GF-D8 (cell line): ENCODE measurements around the gene NBDY.
"Not testable (repeated sequence)": the region's sequence is repeated elsewhere in the genome, so short reads cannot be mapped to it uniquely, and the experiment has no call there.

Experiments used
- DNase-seq: peaks from one replicate; lab custom pipeline; 2025; lab: John Stamatoyannopoulos, UW

NBDY gene, protein sequence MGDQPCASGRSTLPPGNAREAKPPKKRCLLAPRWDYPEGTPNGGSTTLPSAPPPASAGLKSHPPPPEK

DNA sequence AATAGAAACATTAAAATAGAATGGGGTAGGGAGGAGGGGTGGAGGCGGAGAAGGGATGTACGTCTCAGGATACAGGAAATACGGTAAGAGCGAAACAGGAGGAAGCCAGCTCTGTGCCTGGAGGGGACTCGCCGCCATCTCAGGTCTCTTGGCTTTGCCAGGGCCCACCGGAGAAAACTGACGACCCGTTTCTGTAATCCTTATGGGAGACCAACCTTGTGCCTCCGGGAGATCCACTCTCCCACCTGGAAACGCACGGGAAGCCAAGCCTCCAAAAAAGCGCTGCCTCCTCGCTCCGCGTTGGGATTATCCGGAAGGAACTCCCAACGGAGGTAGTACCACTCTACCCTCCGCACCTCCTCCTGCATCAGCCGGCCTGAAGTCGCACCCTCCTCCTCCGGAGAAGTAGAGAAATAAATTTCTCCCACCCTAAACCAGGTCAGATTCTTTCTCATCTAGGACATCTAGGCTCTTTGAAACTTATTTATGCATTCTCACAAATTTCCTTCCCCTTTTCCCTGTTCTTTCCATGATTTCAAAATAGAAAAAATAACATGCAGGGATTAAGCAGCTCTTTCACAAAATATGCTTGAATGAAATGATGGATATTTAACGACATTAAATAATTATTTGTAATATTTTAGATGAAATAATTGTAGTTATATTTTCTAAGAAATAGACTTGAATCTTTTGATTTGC is at the start of gene NBDY:
TSS of gene NBDY (plus strand) at position 92 of the 699 bp plus-strand sequence. CDS start at position 203, 111 bp downstream.
- DNase-seq, result no peak

- DNase-seq, result not testable (repeated sequence)
Measured at GRCh38 chrX:56704530-56704929, 24.5 kb upstream of the NBDY start.

- peak; percentile 0 for DNase-seq
Measured at GRCh38 chrX:56726605-56727004, 2.4 kb upstream of the NBDY start.

DNA sequence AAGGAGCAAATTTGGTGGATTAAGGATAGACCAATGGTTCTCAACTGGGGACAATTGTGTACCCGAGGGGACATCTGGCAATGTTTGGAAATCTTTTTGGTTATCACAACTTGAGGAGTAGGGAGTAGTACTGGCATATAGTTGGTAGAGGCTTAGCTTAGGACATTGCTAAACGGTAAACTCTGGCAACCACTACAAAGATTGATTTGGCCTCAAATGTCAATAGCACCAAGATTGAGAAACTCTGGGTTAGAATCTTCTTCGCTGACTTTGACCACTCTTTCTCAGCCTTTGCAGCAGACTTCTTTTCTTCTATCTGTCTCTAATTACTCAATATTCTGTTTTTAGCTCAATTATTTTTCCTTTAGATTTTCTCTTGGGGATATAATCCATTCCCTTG is 1.5 kb upstream of the NBDY start:
- DNase-seq, result no peak

GRCh38 chrX:56728321-56728720 is 722 bp upstream of the NBDY start:
- DNase-seq, result no peak

DNA sequence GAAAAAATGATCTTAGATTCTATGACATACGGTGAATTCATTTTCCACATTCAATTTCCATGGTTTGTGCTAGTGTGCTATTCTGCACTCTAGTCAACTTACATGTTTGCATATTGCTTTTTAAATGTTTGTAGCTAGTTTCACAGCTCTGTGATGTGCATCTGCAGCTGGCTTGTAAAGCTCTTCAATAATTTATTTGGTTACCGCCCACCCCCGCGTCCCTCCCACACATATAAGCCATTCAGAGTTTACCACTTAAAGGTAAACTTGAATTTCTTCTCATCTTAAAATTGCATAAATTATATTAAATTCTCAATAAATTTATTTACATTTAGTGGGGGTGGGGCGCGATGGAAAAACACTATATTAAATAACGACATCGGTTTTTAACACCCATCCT is 291 bp upstream of the NBDY start:
- no peak for DNase-seq

GRCh38 chrX:56733459-56734046 is 4.5 kb downstream of the NBDY start:
- no peak for DNase-seq

DNA sequence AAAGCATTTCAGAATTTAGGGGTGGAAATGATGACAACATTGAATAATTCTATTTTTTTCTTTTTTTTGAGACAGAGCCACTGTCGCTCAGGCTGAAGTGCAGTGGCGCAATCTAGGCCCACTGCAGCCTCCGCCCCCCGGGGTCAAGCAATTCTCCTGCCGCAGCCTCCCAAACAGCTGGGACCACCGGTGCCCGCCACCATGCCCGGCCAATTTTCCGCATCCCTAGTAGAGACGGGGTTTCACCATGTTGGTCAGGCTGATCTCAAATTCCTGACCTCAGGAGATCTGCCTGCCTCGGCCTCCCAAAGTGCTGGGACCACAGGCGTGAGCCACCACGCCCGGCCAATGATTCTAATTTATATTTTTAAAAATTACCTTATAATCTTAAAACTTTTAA is 7.2 kb downstream of the NBDY start:
- no peak for DNase-seq

DNA sequence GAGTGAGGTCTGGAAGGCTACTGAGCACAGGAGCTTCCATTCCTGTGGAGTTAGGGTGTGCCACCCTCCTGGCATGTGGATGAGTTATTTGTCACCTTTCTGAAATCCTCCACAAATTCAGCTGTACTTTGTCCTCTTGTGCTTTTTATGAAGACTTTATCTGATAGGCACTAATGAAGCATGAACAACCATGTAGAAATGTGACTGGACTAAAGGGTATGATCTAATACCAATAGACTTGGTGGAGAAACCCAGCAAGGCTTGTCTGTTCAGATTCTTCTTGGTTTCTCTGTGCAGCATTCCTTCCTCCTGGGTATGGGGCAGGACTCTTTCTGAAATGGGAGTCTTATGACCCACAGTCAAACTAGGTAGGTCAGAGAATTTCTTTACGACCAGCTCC is 9.6 kb downstream of the NBDY start:
- no peak for DNase-seq

- no peak for DNase-seq
Measured at GRCh38 chrX:56744996-56745395, 16.0 kb downstream of the NBDY start.

DNA sequence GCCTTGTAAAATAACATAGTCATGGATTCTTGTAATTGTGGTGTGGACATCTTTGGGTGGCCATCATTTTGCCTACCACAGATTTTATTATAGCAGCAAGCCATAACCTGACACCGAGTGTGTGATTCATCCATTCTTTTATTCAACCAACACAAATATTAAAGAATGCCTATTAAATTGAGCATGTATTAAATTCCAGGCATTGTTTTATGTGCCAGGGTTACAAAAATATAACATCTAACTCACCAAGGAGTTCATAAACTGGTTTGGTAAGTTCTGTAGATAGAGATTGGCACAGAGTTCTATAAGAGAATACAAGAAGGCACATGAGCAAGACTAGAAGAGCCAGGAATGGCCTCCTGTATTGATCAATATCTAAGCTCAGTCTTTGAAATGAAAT is 18.0 kb downstream of the NBDY start:
- DNase-seq, result no peak

GRCh38 chrX:56751071-56751470 is 22.0 kb downstream of the NBDY start:
- no peak for DNase-seq

DNA sequence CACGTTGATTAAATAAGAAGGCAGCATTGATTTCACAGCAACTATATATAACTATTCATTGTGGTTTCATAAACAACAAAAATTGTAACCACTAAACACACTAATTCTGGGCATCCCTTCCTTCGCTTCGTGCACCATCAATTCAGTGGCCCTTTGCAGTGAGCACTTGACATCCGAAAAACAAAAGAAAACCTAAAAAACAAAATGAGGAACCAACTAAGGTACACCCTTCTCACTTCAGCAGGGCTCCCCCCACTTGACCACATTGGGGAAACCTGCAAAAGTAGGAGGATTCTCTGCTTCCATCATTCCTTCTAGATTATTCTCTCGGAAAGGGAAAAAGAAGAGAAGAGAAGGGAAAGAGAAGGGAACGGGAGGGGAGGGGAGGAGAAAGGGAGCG is 28.3 kb downstream of the NBDY start:
- DNase-seq, result no peak

DNA sequence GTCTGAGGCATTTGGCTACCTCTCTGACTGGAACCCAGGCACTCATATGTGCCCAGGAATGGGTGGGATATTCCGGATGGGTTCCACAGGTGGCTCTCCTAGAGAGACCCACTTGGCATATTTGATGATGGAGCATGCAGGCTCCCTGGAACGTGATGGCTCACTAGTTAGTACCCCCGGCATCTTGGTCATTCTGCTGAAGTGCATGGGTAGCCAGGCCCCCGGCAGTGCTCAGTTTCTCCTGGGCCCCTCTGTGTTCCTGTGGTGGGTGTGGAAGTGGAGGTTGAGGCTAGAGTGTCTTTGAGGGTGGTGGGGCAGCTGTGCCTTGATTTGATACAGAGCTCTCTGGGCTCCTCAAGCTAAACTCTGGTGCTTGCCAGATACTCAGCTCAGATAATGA is 29.4 kb downstream of the NBDY start:
- no peak for DNase-seq

- DNase-seq, result no peak
Measured at GRCh38 chrX:56759736-56760409, 30.8 kb downstream of the NBDY start.

DNA sequence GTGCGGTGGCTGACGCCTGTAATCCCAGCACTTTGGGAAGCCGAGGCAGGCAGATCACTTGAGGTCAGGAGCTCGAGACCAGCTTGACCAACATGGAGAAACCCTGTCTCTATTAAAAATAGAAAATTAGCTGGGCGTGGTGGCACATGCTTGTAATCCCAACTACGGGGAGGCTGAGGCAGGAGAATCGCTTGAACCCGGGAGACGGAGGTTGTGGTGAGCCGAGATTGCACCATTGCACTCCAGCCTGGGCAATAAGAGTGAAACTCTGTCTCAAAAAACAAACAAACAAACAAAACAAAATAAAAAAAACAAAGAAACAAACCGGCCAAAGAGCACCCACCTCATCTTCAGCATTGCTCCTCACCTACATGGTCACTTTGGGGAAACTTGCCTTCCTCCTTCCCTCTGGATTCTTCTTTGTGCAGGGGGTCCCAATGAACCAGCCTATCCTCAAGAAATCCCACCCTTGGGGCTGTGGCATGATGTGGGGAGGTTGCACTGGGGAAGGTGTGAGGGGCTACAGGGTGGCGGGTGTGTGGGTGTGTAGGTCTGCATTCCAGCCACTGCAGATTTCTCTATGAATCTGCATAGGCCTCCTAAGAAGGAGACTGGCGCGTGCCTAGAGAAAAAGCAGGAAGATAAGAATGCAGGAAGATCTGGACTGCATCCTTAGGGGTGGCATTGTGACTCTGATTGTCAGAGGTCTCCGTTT is 31.5 kb downstream of the NBDY start:
- DNase-seq, result not testable (repeated sequence)

DNA sequence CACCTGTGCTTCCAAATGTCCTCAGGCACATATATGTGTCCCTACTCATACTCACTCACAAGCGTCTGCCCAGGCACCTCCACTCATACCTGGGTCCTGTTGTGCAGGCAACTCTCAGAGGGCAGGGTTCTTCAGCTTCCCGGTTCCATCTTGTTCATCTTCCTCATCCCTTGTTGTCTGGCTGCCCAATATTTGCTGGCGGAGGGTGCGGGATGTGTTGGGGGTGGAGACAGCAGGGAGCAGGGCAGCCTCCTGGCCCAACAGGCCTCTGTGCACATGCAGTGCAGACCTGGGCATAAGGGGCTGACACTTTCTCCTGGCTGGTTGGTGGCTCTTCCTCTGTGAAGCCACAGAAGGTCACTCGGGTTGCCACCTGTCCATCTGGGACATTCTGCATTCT is 32.1 kb downstream of the NBDY start:
- DNase-seq, result no peak

DNA sequence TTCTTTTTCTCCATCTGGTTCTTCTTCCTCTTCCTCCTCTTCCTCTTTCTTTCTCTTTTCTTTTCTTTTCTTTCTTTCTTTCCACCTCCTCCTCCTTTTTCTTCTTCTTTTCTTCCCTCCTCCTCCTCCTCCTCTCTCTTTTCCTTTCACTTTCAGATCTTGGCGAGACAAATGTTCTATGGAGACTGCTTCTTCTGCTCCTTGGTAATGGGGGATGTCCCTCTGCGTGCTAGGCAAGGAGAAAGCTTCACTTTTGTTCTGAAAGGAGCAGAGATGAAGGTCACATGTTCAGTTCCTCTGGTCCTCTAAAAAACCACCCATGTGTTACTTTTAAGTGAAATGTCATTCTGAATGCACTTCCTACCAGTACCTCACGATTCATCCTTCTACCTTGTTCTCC is 33.2 kb downstream of the NBDY start:
- no peak for DNase-seq

DNA sequence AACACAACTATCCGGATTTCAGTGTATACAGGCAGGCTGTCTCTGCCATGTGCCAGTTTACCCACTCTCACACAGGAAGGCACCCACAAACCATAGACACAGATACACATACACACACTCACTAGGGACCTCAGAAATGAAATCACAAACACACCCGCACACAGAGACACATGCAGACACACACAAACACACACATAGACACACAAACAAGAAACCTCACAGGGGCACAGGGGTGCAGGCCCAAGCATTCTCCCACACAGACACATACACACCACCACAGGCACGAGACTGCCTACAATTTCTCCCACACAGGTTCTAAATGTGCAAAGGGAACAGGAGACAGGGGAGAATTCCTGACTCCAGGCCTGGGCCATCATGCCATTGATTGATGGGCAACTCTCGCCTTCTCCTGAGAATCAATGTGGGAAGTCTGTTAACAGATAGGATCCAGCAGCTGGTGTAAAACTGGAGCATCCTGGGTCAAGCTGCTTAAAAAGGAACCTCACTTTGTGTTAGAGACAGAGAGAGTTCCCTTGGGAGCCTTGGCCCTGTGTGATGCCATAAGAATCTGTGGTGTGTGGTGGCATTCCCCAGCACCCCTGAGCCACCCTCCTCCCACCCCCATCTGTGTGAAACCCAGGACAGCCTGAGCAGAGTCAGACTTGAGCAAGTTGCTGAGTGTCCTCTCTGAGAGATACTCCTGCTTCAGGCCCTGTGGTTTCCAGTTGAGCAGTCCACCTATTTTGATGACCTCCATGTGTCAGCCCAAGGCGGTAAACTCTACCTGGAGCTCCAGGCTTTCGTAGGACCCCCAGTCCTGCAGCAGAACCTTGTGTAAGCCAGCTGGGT is 33.9 kb downstream of the NBDY start:
- no peak for DNase-seq

GRCh38 chrX:56763556-56764152 is 34.6 kb downstream of the NBDY start:
- no peak for DNase-seq
